Measurements from ENCODE around the gene MAP6. TPM values are rescaled to one million over a fixed set of nuclear protein-coding genes. Genes with fewer than 3 reads are reported as not detected.
"Not testable (repeated sequence)": the region's sequence is repeated elsewhere in the genome, so short reads cannot be mapped to it uniquely, and the experiment has no call there.

The MAP6 gene
- total and polyA plus RNA-seq, 9 donors = 6.1 to 13.4 (median 9.8) TPM

GRCh38 chr11:75585293-75585670, 83.6 kb downstream of the MAP6 start:
- Histone ChIP-seq H3K9me3 (replicated peaks; ENCODE audit: control insufficient read depth, low read depth, low read length) (peaks cover 4% of the 10 kb centered on the region), H3K4me3 (ENCODE audit: low read length) (no peak overlapping the region), H3K27me3 (ENCODE audit: control insufficient read depth, insufficient read depth, low read length) (no peaks in the 10 kb centered on the region), H3K36me3 (ENCODE audit: control insufficient read depth, insufficient read depth, low read length) (no peaks in the 10 kb centered on the region), H3K27ac (ENCODE audit: low read length) (peak overlapping the region; percentile 98), H3K4me1 (ENCODE audit: control insufficient read depth, insufficient read depth, low read length) (peaks cover 42% of the 10 kb centered on the region)
- no peak for DNase-seq
- 82% methylated on average over 7 of the region's 8 CpGs for WGBS (ENCODE audit: insufficient coverage)

GRCh38 chr11:75584659-75585292, 84.1 kb downstream of the MAP6 start:
- not testable (repeated sequence) for DNase-seq; H3K4me3 ChIP-seq (ENCODE audit: low read length); H3K27me3 ChIP-seq (ENCODE audit: control insufficient read depth, insufficient read depth, low read length); H3K36me3 ChIP-seq (ENCODE audit: control insufficient read depth, insufficient read depth, low read length); H3K9me3 ChIP-seq (replicated peaks; ENCODE audit: control insufficient read depth, low read depth, low read length)
- 82% methylated on average over 5 of the region's 12 CpGs for WGBS (ENCODE audit: insufficient coverage)
- H3K4me1 ChIP-seq (ENCODE audit: control insufficient read depth, insufficient read depth, low read length) = peaks cover 37% of the 10 kb centered on the region
- peak overlapping the region; percentile 98 for H3K27ac ChIP-seq (ENCODE audit: low read length)

GRCh38 chr11:75583718-75584658, 84.8 kb downstream of the MAP6 start:
- peak overlapping the region; percentile 77 for H3K4me3 ChIP-seq (ENCODE audit: low read length)
- H3K36me3 ChIP-seq (ENCODE audit: control insufficient read depth, insufficient read depth, low read length) = no peaks in the 10 kb centered on the region
- peaks cover 4% of the 10 kb centered on the region for H3K9me3 ChIP-seq (replicated peaks; ENCODE audit: control insufficient read depth, low read depth, low read length)
- peak overlapping the region; percentile 98 for H3K27ac ChIP-seq (ENCODE audit: low read length)
- H3K4me1 ChIP-seq (ENCODE audit: control insufficient read depth, insufficient read depth, low read length) = peaks cover 36% of the 10 kb centered on the region
- peak; percentile 97 for DNase-seq
- 9% methylated on average over 20 of the region's 42 CpGs for WGBS (ENCODE audit: insufficient coverage)
- no peaks in the 10 kb centered on the region for H3K27me3 ChIP-seq (ENCODE audit: control insufficient read depth, insufficient read depth, low read length)

DNA sequence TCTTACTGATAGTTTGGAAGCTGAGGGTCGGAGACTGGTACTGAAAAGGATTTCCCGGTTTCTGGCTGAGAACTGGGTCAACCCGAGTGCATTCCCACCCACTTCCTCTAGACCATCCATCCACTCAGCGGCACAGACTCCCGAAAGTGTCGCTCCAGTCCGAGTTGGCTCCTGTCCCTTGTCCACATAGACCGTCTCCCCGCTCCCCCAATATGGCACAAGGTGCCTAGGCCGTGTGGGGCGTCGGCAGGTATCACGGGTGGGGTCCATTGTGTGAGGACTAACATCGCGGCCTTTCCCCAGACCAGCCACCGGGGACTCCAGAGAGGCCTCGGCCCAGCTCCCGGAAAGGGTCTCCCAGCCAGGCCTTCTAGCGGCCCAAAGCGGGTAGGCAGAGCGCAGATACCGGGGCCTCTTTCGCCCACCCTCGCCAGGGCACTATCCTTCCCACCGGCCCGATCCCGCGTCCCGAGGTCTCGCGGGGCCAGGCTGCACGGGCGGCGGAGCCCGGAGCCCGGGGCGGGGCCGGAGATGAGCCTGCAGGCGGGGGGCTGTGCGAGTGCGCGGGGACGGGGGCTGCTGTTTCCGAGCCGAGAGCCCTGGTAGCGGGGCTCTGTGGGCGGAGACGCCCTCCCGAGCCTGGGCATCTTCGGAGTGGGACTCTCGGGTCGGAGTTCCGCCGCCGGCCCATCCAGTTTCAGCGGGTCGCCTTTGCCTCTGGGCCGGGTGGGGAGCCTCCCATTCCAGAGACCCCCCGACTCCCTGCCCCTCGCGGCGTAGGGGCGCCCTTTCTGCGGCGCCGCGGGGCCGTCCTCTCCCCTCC, 85.7 kb downstream of the MAP6 start:
- DNase-seq = peak; percentile 94
- Histone ChIP-seq H3K9me3 (replicated peaks; ENCODE audit: control insufficient read depth, low read depth, low read length) (peaks cover 4% of the 10 kb centered on the region), H3K27ac (ENCODE audit: low read length) (peak overlapping the region; percentile 98), H3K4me3 (ENCODE audit: low read length) (peak overlapping the region; percentile 77), H3K36me3 (ENCODE audit: control insufficient read depth, insufficient read depth, low read length) (no peaks in the 10 kb centered on the region), H3K27me3 (ENCODE audit: control insufficient read depth, insufficient read depth, low read length) (no peaks in the 10 kb centered on the region), H3K4me1 (ENCODE audit: control insufficient read depth, insufficient read depth, low read length) (peaks cover 37% of the 10 kb centered on the region)
- whole genome bisulfite sequencing (ENCODE audit: insufficient coverage) = under 1% methylated on average over 54 of the region's 68 CpGs

GRCh38 chr11:75582506-75582894, 86.3 kb downstream of the MAP6 start:
- DNase-seq = no peak
- 39% methylated on average over 2 of the region's 4 CpGs for WGBS (ENCODE audit: insufficient coverage)
- H3K27me3 ChIP-seq (ENCODE audit: control insufficient read depth, insufficient read depth, low read length) = no peaks in the 10 kb centered on the region
- peak overlapping the region; percentile 98 for H3K27ac ChIP-seq (ENCODE audit: low read length)
- H3K9me3 ChIP-seq (replicated peaks; ENCODE audit: control insufficient read depth, low read depth, low read length) = peaks cover 4% of the 10 kb centered on the region
- H3K36me3 ChIP-seq (ENCODE audit: control insufficient read depth, insufficient read depth, low read length) = no peaks in the 10 kb centered on the region
- H3K4me3 ChIP-seq (ENCODE audit: low read length) = no peak overlapping the region
- peaks cover 37% of the 10 kb centered on the region for H3K4me1 ChIP-seq (ENCODE audit: control insufficient read depth, insufficient read depth, low read length)

GRCh38 chr11:75579841-75580240, 89.0 kb downstream of the MAP6 start:
- WGBS (ENCODE audit: insufficient coverage) = no CpG with 5 or more reads among the region's 1 CpG

GRCh38 chr11:75578977-75579376, 89.9 kb downstream of the MAP6 start:
- peaks cover 4% of the 10 kb centered on the region for H3K9me3 ChIP-seq (replicated peaks; ENCODE audit: control insufficient read depth, low read depth, low read length)
- H3K27ac ChIP-seq (ENCODE audit: low read length) = no peak overlapping the region
- DNase-seq = no peak
- no peak overlapping the region for H3K4me3 ChIP-seq (ENCODE audit: low read length)
- H3K4me1 ChIP-seq (ENCODE audit: control insufficient read depth, insufficient read depth, low read length) = peaks cover 21% of the 10 kb centered on the region
- H3K27me3 ChIP-seq (ENCODE audit: control insufficient read depth, insufficient read depth, low read length) = no peaks in the 10 kb centered on the region
- H3K36me3 ChIP-seq (ENCODE audit: control insufficient read depth, insufficient read depth, low read length) = peaks cover 3% of the 10 kb centered on the region
- WGBS (ENCODE audit: insufficient coverage) = no CpG with 5 or more reads among the region's 1 CpG

More at GRCh38 chr11:75579841-75580240, 89.0 kb downstream of the MAP6 start:
- Histone ChIP-seq H3K9me3 (replicated peaks; ENCODE audit: control insufficient read depth, low read depth, low read length) (peaks cover 4% of the 10 kb centered on the region), H3K27ac (ENCODE audit: low read length) (no peak overlapping the region), H3K36me3 (ENCODE audit: control insufficient read depth, insufficient read depth, low read length) (no peaks in the 10 kb centered on the region), H3K27me3 (ENCODE audit: control insufficient read depth, insufficient read depth, low read length) (no peaks in the 10 kb centered on the region), H3K4me3 (ENCODE audit: low read length) (no peak overlapping the region), H3K4me1 (ENCODE audit: control insufficient read depth, insufficient read depth, low read length) (peaks cover 29% of the 10 kb centered on the region)
- DNase-seq = no peak

GRCh38 chr11:75577207-75577606, 91.6 kb downstream of the MAP6 start:
- no peak overlapping the region for H3K4me3 ChIP-seq (ENCODE audit: low read length)
- no peak for DNase-seq
- WGBS (ENCODE audit: insufficient coverage) = 11% methylated on average over 3 of the region's 10 CpGs
- peaks cover 21% of the 10 kb centered on the region for H3K36me3 ChIP-seq (ENCODE audit: control insufficient read depth, insufficient read depth, low read length)
- peaks cover 3% of the 10 kb centered on the region for H3K9me3 ChIP-seq (replicated peaks; ENCODE audit: control insufficient read depth, low read depth, low read length)
- H3K27ac ChIP-seq (ENCODE audit: low read length) = no peak overlapping the region
- peaks cover 12% of the 10 kb centered on the region for H3K4me1 ChIP-seq (ENCODE audit: control insufficient read depth, insufficient read depth, low read length)
- no peaks in the 10 kb centered on the region for H3K27me3 ChIP-seq (ENCODE audit: control insufficient read depth, insufficient read depth, low read length)

GRCh38 chr11:75576499-75576918, 92.3 kb downstream of the MAP6 start:
- WGBS (ENCODE audit: insufficient coverage) = 27% methylated on average over 2 of the region's 8 CpGs
- no peak overlapping the region for H3K4me3 ChIP-seq (ENCODE audit: low read length)
- H3K27me3 ChIP-seq (ENCODE audit: control insufficient read depth, insufficient read depth, low read length) = no peaks in the 10 kb centered on the region
- no peak overlapping the region for H3K27ac ChIP-seq (ENCODE audit: low read length)
- peaks cover 28% of the 10 kb centered on the region for H3K36me3 ChIP-seq (ENCODE audit: control insufficient read depth, insufficient read depth, low read length)
- peak; percentile 67 for DNase-seq
- no peaks in the 10 kb centered on the region for H3K9me3 ChIP-seq (replicated peaks; ENCODE audit: control insufficient read depth, low read depth, low read length)
- peaks cover 10% of the 10 kb centered on the region for H3K4me1 ChIP-seq (ENCODE audit: control insufficient read depth, insufficient read depth, low read length)

GRCh38 chr11:75576017-75576416, 92.8 kb downstream of the MAP6 start:
- H3K27me3 ChIP-seq (ENCODE audit: control insufficient read depth, insufficient read depth, low read length) = no peaks in the 10 kb centered on the region
- DNase-seq = no peak
- H3K4me3 ChIP-seq (ENCODE audit: low read length) = no peak overlapping the region
- H3K9me3 ChIP-seq (replicated peaks; ENCODE audit: control insufficient read depth, low read depth, low read length) = no peaks in the 10 kb centered on the region
- WGBS (ENCODE audit: insufficient coverage) = 44% methylated on average over 6 of the region's 6 CpGs
- H3K27ac ChIP-seq (ENCODE audit: low read length) = no peak overlapping the region
- H3K36me3 ChIP-seq (ENCODE audit: control insufficient read depth, insufficient read depth, low read length) = peaks cover 33% of the 10 kb centered on the region
- peaks cover 10% of the 10 kb centered on the region for H3K4me1 ChIP-seq (ENCODE audit: control insufficient read depth, insufficient read depth, low read length)

Measured in muscle of leg (tissue), 11 donors.